ENCODE data around the gene TATDN2. TPM values are rescaled to one million over a fixed set of nuclear protein-coding genes. Genes with fewer than 3 reads are reported as not detected.

TATDN2 gene
- total and polyA plus RNA-seq, 9 of the 15 experiments (the other 6 are each of a cell fraction or from before 2014, with no cell fraction given) = 5.2 to 44.7 (median 25.8) TPM

DNA sequence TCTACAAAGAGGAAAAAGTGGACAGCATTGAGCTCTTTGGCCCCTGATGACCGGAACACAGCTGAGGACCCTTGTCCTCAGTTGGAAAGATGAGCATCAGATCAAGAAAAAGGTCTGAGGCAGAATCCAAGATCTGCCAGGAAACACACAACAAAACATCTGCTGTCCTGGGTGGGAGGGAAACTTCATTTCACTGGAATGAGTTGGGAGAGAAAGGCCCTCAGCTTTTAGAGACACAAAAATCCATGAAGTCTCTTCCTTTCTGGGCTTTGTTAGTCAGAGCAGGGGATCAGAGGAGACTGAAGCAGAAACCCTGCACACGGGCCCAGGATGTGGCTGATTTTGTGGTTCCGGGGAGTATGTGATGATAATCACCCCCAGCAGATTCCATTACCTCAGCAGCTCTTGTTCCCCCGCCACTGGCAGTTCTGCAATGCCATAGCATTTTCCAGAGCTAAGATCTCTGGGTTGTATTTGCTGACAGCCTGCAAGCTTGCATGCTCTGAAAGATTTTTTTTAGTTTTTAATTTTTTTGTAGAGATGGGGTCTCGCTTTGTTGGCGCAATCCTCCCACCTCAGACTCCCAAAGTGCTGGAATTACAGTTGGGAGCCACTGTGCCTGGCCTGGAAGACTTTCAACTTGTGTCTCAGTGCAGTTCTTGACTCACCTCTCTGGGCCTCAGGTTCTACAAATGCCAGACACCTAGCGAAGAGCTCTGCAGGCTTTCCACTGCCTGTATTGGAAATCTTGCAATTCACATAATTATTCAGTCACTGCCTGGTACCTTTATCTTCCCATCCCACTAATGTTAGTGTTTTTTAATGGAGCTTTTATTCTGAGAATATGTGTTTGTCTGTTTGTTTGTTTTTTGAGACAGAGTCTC, 5.8 kb upstream of the TATDN2 start (continued):
- TF ChIP-seq SMAD3 (CRISPR knock-in tag; conservative IDR thresholded peaks at IDR 0.05) (peak; percentile 80; the same call in 1 of the 2 replicates), ZNF347 (CRISPR knock-in tag; IDR thresholded peaks at IDR 0.05; ENCODE audit: low read depth) (no peak), ZNF395 (CRISPR knock-in tag; IDR thresholded peaks at IDR 0.05) (no peak; the same call in 1 of the 2 replicates), BACH1 (tag; IDR thresholded peaks at IDR 0.05) (peak; percentile 52; the same call in 1 of the 2 replicates), IRF2 (CRISPR knock-in tag; IDR thresholded peaks at IDR 0.05) (no peak), IRF1 (CRISPR knock-in tag; IDR thresholded peaks at IDR 0.05; ENCODE audit: borderline replicate concordance) (no peak), CHD4 (IDR thresholded peaks at IDR 0.05; ENCODE audit: insufficient read depth, insufficient replicate concordance, low read depth, low read length, poor library complexity, severe bottlenecking) (no peak), ZFPM2 (CRISPR knock-in tag; IDR thresholded peaks at IDR 0.05) (no peak), ZNF79 (CRISPR knock-in tag; IDR thresholded peaks at IDR 0.05; ENCODE audit: low read depth) (peak; percentile 98), FUS (optimal IDR thresholded peaks at IDR 0.05; ENCODE audit: low read depth, low read length) (no peak), ATF7 (IDR thresholded peaks at IDR 0.05) (peak; percentile 87), ZNF398 (CRISPR knock-in tag; IDR thresholded peaks at IDR 0.05) (no peak), GABPA (tag; conservative IDR thresholded peaks at IDR 0.05; ENCODE audit: low read depth) (peak; percentile 76), RAD21 (CRISPR knock-in tag; conservative IDR thresholded peaks at IDR 0.05 in 1 of 2, IDR thresholded peaks at IDR 0.05 in 1 of 2) (peak in 1 of 2 experiments; percentile 5; a peak in 1 of 4 replicates)
- TF ChIP-seq, protein P1, sequence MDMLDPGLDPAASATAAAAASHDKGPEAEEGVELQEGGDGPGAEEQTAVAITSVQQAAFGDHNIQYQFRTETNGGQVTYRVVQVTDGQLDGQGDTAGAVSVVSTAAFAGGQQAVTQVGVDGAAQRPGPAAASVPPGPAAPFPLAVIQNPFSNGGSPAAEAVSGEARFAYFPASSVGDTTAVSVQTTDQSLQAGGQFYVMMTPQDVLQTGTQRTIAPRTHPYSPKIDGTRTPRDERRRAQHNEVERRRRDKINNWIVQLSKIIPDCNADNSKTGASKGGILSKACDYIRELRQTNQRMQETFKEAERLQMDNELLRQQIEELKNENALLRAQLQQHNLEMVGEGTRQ (CRISPR knock-in tag; IDR thresholded peaks at IDR 0.05) = no peak
- TF ChIP-seq, protein P2, sequence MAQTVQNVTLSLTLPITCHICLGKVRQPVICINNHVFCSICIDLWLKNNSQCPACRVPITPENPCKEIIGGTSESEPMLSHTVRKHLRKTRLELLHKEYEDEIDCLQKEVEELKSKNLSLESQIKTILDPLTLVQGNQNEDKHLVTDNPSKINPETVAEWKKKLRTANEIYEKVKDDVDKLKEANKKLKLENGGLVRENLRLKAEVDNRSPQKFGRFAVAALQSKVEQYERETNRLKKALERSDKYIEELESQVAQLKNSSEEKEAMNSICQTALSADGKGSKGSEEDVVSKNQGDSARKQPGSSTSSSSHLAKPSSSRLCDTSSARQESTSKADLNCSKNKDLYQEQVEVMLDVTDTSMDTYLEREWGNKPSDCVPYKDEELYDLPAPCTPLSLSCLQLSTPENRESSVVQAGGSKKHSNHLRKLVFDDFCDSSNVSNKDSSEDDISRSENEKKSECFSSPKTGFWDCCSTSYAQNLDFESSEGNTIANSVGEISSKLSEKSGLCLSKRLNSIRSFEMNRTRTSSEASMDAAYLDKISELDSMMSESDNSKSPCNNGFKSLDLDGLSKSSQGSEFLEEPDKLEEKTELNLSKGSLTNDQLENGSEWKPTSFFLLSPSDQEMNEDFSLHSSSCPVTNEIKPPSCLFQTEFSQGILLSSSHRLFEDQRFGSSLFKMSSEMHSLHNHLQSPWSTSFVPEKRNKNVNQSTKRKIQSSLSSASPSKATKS (CRISPR knock-in tag; IDR thresholded peaks at IDR 0.05) = no peak

Measured in K562 (cell line).